Natural killer cell (primary cell): ENCODE measurements around the gene PER1. TPM values are rescaled to one million over a fixed set of nuclear protein-coding genes. Genes with fewer than 3 reads are reported as not detected.

Source experiments
- ATAC-seq, 3 donors: fragments of 150-1000 bp in 2 of 3; fragments of 200-7000 bp in 1 of 3; cut with Tn5 transposase; 1 replicate in 1 of 3; 2 replicates in 2 of 3; pipeline ENCODE4 v1.10.0; 2021; ENCODE audit warnings: mild to moderate bottlenecking in 2 of 3, moderate library complexity in 2 of 3
- DNase-seq, 2 donors: peaks; one replicate each; pipeline versions ENCODE4 v3.0.0 to v3.0.0-alpha.2; 2013 to 2021; ENCODE audit warnings: mixed read lengths in 1 of 2
- H3K27ac ChIP-seq: one replicate; pipeline ENCODE4 v1.5.1; 2013; ENCODE audit warnings: mild to moderate bottlenecking, low read length
- H3K27me3 ChIP-seq: one replicate; pipeline ENCODE4 v1.6.1; 2013; ENCODE audit warnings: low read length; ENCODE audit not compliant: control insufficient read depth, insufficient read depth
- H3K36me3 ChIP-seq: one replicate; pipeline ENCODE4 v1.6.1; 2013; ENCODE audit warnings: low read length; ENCODE audit not compliant: control insufficient read depth, insufficient read depth
- H3K4me1 ChIP-seq: one replicate; pipeline ENCODE4 v1.6.1; 2013; ENCODE audit warnings: low read length; ENCODE audit not compliant: control insufficient read depth, insufficient read depth
- H3K4me3 ChIP-seq: one replicate; pipeline ENCODE4 v1.5.1; 2013; ENCODE audit warnings: low read length
- H3K9me3 ChIP-seq: one replicate; pipeline ENCODE4 v1.6.1; 2013; ENCODE audit warnings: low read length; ENCODE audit not compliant: control insufficient read depth, insufficient read depth
- H3K27ac Mint-ChIP-seq, 2 donors: one replicate each; pipeline ENCODE4 v1.8.0; 2022; ENCODE audit warnings: mild to moderate bottlenecking in 2 of 2, mixed read lengths in 2 of 2, moderate library complexity in 1 of 2
- H3K27me3 Mint-ChIP-seq, 2 donors: one replicate each; pipeline ENCODE4 v1.8.0; 2022; ENCODE audit warnings: low read depth in 2 of 2, mixed read lengths in 2 of 2
- H3K36me3 Mint-ChIP-seq: one replicate; pipeline ENCODE4 v1.8.0; 2022; ENCODE audit warnings: mixed read lengths
- H3K4me1 Mint-ChIP-seq, 2 donors: one replicate each; pipeline ENCODE4 v1.8.0; 2022; ENCODE audit warnings: mixed read lengths in 2 of 2
- H3K4me3 Mint-ChIP-seq: one replicate; pipeline ENCODE4 v1.8.0; 2022; ENCODE audit warnings: mild to moderate bottlenecking, moderate library complexity, mixed read lengths
- H3K9me3 Mint-ChIP-seq, 2 donors: one replicate each; pipeline ENCODE4 v1.8.0; 2022; ENCODE audit warnings: mixed read lengths in 2 of 2
- CTCF ChIP-seq: fragments of 200-600 bp; IDR thresholded peaks from one replicate; pipeline ENCODE4 v1.8.0; 2022; ENCODE audit warnings: antibody characterized with exemption
- WGBS: methylation state at CpG from one replicate; pipeline ENCODE4 v1.1.7; 2013; ENCODE audit warnings: missing lambda C conversion rate; ENCODE audit not compliant: insufficient coverage; 5-methylcytosine and 5-hydroxymethylcytosine counted together
- intact Hi-C: fragments of 100-400 bp; cut with micrococcal nuclease; formaldehyde crosslinking; loops from one replicate; pipeline ENCODE4 v1.14.2; 2022
- total RNA-seq, 4 donors: library from RNA; stranded (reverse); fragments of 120-200 nt in 1 of 4; gene quantifications; one replicate each; pipeline versions ENCODE4 v1.2.3 to v1.2.4, GENCODE V29; 2013 to 2022

Gene PER1
- total RNA-seq, 3 donors from 2014 or later (not counting 1 experiment from before 2014, with no cell fraction given) = 636 to 1,422 (median 923) TPM

DNA sequence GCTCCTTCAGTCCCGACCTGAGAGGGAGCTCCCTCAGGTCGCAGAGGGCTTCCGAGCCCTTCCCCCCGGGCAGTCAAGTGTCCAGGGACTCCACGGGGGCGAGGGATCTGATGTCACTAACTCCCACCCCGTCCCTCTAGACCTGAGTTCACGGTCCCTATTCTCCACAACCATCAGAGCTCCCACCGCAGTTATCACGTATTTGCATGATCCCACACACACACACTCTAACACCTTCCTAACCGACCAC lies 3.7 kb upstream of the PER1 start:
- peak overlapping the region; percentile 91 for H3K27ac ChIP-seq
- WGBS = 3% methylated on average over 11 of the region's 11 CpGs
- Mint-ChIP-seq H3K4me3 (no peak overlapping the region), H3K4me1 (peaks cover 28 to 52% of the 10 kb centered on the region in 2 donors), H3K9me3 (no peaks in the 10 kb centered on the region), H3K36me3 (no peaks in the 10 kb centered on the region), H3K27ac (no peak overlapping the region), H3K27me3 (no peaks in the 10 kb centered on the region)
- H3K9me3 ChIP-seq = no peaks in the 10 kb centered on the region
- TF ChIP-seq CTCF = no peak
- intact Hi-C loops = loop anchor here (1.0 to 10.0 kb wide), 4 partner anchors 17 to 799 kb away; partner anchors contain the start of genes CTC1 and PFAS
- no peak for DNase-seq
- peaks cover 90% of the 10 kb centered on the region for H3K4me1 ChIP-seq
- H3K27me3 ChIP-seq = no peaks in the 10 kb centered on the region
- H3K36me3 ChIP-seq = peaks cover 19% of the 10 kb centered on the region
- H3K4me3 ChIP-seq = peak overlapping the region; percentile 47
- no peak for ATAC-seq

- Histone ChIP-seq H3K36me3 (peaks cover 16% of the 10 kb centered on the region), H3K27ac (peak overlapping the region; percentile 91), H3K4me1 (peaks cover 91% of the 10 kb centered on the region), H3K4me3 (peak overlapping the region; percentile 47), H3K9me3 (no peaks in the 10 kb centered on the region), H3K27me3 (no peaks in the 10 kb centered on the region)
- H3K4me1 Mint-ChIP-seq = peaks cover 22 to 47% of the 10 kb centered on the region in 2 donors
- no peak overlapping the region for H3K27ac Mint-ChIP-seq
- WGBS = 61% methylated on average over 14 of the region's 14 CpGs
- no peaks in the 10 kb centered on the region for H3K9me3 Mint-ChIP-seq
- no peak for TF ChIP-seq CTCF
- H3K36me3 Mint-ChIP-seq = no peaks in the 10 kb centered on the region
- DNase-seq = peak in 1 of 2 donors; percentile 59
- ATAC-seq = no peak
- H3K4me3 Mint-ChIP-seq = no peak overlapping the region
- intact Hi-C loops = loop anchor here (10.0 kb wide), 1 partner anchor 799 kb away; no protein-coding TSS in a partner anchor
- H3K27me3 Mint-ChIP-seq = no peaks in the 10 kb centered on the region
Observed at GRCh38 chr17:8155231-8155995, 3.2 kb upstream of the PER1 start.

DNA sequence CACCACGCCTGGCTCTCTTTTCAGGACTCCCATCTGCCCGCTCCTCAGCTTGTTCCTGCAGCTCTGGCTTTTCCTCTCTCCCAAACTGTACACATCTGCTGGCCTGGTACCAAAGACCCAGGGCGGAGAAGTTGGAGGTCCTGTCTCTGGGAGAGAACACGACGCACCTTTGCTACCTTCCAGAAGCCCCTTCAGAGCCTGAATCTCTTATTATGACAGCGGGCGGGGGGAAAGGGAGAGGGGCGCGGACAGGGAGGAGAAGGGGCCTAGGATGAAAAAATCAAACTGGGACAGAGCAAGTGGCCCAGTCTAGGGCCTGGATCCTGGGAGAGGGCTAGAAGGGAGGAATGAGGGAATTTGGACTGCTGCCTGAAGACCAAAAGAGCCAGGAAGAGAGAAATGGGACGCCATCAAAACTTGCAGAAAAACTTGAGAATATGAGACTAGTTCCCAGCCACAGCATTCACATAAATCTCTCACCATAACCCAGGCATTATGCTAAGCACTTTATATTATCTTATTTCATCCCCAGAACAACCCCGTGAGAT lies 2.5 kb upstream of the PER1 start:
- H3K36me3 Mint-ChIP-seq = no peaks in the 10 kb centered on the region

More for the DNA sequence above, 2.5 kb upstream of the PER1 start:
- peaks cover 15 to 40% of the 10 kb centered on the region in 2 donors for H3K4me1 Mint-ChIP-seq
- H3K9me3 Mint-ChIP-seq = no peaks in the 10 kb centered on the region
- Histone ChIP-seq H3K4me1 (peaks cover 91% of the 10 kb centered on the region), H3K9me3 (no peaks in the 10 kb centered on the region), H3K36me3 (peaks cover 15% of the 10 kb centered on the region), H3K4me3 (peak overlapping the region; percentile 0), H3K27ac (peak overlapping the region; percentile 91), H3K27me3 (no peaks in the 10 kb centered on the region)
- intact Hi-C loops = loop anchor here (10.0 kb wide), 1 partner anchor 800 kb away; no protein-coding TSS in a partner anchor
- 79% methylated on average over 10 of the region's 11 CpGs for WGBS
- H3K27ac Mint-ChIP-seq = no peak overlapping the region
- no peak for TF ChIP-seq CTCF
- H3K27me3 Mint-ChIP-seq = no peaks in the 10 kb centered on the region
- ATAC-seq (no peak), DNase-seq (peak in 1 of 2 donors; percentile 39)
- H3K4me3 Mint-ChIP-seq = no peak overlapping the region
